Activated CD4-positive, alpha-beta T cell treated with anti-CD3 and anti-CD28 coated beads for 1 hour (primary cell): Measurements from ENCODE around the gene PRSS36.
A peak's percentile ranks its signal among the peaks of the same experiment; 100 is the strongest.

ENCODE experiments used
- DNase-seq: peaks from one replicate; pipeline ENCODE4 v3.0.0-alpha.2; 2020

Gene PRSS36

DNA sequence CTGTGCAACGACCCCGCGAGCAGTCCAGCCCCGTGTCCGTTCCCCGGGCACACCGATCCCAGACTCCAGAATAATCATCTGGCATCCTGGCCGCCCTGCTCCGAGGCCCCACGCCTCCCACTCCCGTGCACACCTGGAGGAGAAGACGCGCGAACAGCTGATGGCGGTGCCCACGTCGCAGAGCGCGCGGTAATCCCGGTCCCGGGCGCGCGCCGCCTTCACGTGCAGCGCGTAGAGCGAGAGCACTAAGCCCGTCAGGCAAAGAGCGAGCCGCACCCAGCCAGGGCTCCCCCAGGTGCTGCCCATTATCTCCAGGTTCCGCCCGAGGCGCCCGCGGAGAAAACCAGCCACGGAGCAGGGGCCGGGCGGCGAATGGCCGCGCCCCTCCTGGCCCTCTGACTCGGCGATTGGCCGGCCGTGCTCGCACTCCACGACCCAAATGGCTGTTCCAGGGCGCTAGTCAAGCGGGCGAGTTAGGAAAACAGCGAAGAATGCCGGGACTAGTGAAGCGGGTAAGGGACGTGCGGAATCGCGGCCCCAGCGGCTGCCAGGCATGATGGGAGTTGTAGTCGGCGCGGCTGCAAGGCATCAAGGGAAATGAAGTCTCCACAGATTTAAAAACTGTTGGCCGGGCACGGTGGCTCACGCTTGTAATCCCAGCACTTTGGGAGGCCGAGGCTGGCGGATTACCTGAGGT lies 55.3 kb downstream of the PRSS36 start, which contains the start of gene VKORC1:
VKORC1 (minus strand) TSS at position 374 of the 697 bp plus-strand sequence; CDS start at position 306, 68 bp downstream.
- DNase-seq: peak; percentile 78

DNA sequence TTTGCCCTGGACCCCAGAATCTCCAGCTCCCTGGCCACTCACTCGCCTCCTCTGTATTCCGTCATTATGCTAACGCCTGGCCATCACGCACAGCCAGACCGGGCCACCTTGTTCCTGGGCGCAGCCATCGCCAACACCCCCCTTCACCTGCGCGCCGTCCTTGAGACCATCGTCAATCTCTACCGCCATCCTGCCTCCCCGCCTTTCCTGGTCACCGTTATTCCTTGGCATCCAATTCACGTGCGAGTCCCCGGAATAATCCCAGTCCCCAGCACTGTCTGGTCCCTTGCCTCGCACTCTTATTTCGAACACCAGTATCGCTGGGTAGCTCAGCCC lies 55.8 kb downstream of the PRSS36 start:
- no peak for DNase-seq

DNA sequence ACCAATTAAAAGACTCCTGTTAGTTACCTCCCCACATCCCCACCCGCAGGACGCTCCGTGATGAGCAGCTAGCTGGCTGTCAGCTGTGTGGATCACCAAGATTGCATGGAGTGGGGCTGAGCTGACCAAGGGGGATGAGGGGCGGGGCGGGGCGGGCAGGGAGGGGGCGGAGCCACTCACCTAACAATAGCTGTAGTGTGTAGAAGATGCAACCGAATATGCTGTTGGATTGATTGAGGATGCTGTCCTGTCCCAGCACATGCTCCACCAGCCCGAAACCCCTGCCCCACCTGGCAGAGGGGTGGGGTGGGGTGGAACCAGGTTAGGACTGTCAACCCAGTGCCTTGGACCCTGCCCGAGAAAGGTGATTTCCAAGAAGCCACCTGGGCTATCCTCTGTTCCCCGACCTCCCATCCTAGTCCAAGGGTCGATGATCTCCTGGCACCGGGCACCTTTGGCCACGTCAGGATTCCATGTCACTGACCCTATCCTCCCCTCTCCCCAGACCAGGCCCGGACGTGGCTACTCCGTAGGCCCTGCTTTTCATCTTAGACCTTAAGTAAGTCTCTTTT lies 56.6 kb downstream of the PRSS36 start:
- DNase-seq: no peak

DNA sequence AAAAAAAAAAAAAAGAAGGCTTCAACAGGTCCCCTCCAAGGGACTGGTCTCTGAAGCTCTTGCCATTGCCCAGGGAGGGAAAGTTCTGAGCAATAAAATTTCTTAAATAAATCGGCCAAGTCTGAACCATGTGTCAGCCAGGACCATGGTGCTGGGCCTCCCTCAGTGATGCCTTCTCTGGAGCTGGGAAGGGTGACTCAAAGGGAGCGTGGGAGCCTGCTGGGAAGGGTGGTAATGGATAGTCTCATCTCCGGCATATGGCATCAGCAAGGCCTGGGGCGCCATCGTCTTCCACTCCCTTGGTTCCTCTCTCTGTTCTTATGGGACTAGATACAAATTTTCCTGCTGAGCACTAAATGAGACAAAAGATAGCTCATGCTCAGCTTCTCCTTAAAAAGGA lies 57.5 kb downstream of the PRSS36 start:
- DNase-seq: no peak

GRCh38 chr16:31090540-31090939 lies 59.3 kb downstream of the PRSS36 start:
- DNase-seq: no peak

DNA sequence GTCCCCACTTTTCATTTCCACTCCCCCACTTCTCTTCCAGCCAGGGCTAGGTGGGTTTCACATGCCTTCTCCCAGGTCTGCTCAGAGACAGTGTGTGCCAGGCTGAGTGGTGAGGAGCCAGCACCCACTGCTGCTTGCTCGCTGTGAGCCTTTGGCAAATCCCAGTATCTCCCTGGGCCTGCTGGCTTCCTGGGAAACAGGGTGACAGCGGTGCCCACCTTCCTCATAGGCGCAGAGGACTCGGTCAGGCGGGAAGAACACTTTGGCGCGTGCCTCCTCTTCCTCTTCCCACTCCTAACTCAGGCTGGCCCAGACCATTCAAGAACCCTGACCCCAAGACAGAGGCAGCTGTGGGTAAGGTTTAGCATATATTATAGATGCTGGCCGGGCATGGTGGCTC lies 60.7 kb downstream of the PRSS36 start:
- DNase-seq: no peak
